HCT116 (cell line): ENCODE data around the gene ERVW-1. TPM values are rescaled to one million over a fixed set of nuclear protein-coding genes. Genes with fewer than 3 reads are reported as not detected.
"Not testable (repeated sequence)": the region's sequence is repeated elsewhere in the genome, so short reads cannot be mapped to it uniquely, and the experiment has no call there.

Source experiments
- ATAC-seq: fragments of 200-7000 bp; cut with Tn5 transposase; 2 replicates; pipeline ENCODE4 v1.9.1; 2020; ENCODE audit warnings: mild to moderate bottlenecking, moderate library complexity
- BruUV-seq: library from RNA; stranded (reverse); fragments of 400-500 nt; replicated peaks from 2 replicates; lab custom pipeline; 2021; lab: Mats Ljungman, UMichigan
- CTCF ChIA-PET: fragments of 300-600 bp; sonication (Branson Sonifier 250); formaldehyde crosslinking; loops from one replicate; lab custom pipeline; 2021; ENCODE audit warnings: antibody characterized with exemption; lab: Charles Lee
- POLR2A ChIA-PET: fragments of 300-600, 350-600 bp; sonication (Branson Sonifier 250); formaldehyde crosslinking; loops from one replicate; lab custom pipeline; 2021; ENCODE audit warnings: antibody characterized with exemption; lab: Charles Lee
- RAD21 ChIA-PET, 2 experiments: fragments of 300-600 bp; sonication (Branson Sonifier 250); formaldehyde crosslinking; loops; one replicate each; lab custom pipeline; 2023; ENCODE audit warnings: low total read pairs in 2 of 2; ENCODE audit not compliant: uncharacterized antibody in 2 of 2, unreplicated experiment in 2 of 2, low non-redundant PET in 1 of 2; lab: Charles Lee
- DNase-seq: peaks from one replicate; pipeline ENCODE4 v3.0.0-alpha.2; 2010; ENCODE audit warnings: low read depth, low spot score
- H2AFZ ChIP-seq: fragments of 200-600 bp; shearing (Covaris generic), sonication (generic); 2 replicates; pipeline ENCODE4 v1.6.1; 2017; ENCODE audit warnings: low read depth, mixed run types, mixed read lengths, antibody characterized with exemption, low read length; ENCODE audit not compliant: poor library complexity, severe bottlenecking
- H3K27ac ChIP-seq: 2 replicates; pipeline ENCODE4 v1.5.1; 2012; ENCODE audit warnings: low read depth, low read length
- H3K27me3 ChIP-seq: fragments of 200-600 bp; sonication (generic); 2 replicates; pipeline ENCODE4 v1.6.1; 2016; ENCODE audit warnings: mixed run types, low read length, mixed read lengths; ENCODE audit not compliant: insufficient read depth
- H3K36me3 ChIP-seq, 2 experiments: fragments of 200-500 bp in 1 of 2; fragments of 200-600 bp in 1 of 2; sonication (Bioruptor generic) in 1 of 2; sonication (generic) in 1 of 2; 2 replicates each; pipeline versions ENCODE4 v1.5.1 to v1.6.1; 2014 to 2016; ENCODE audit warnings: low read length in 2 of 2, inconsistent platforms in 1 of 2, mixed read lengths in 1 of 2, mixed run types in 1 of 2; ENCODE audit not compliant: insufficient read depth in 2 of 2, control insufficient read depth in 1 of 2
- H3K4me1 ChIP-seq, 2 experiments: fragments of 200-600 bp in 1 of 2; sonication (generic) in 1 of 2; 2 replicates each; pipeline versions ENCODE4 v1.5.1 to v1.6.1; 2012 to 2017; ENCODE audit warnings: low read length in 2 of 2, inconsistent platforms in 1 of 2, mild to moderate bottlenecking in 1 of 2, mixed read lengths in 1 of 2, mixed run types in 1 of 2, moderate library complexity in 1 of 2; ENCODE audit not compliant: insufficient read depth in 2 of 2, control insufficient read depth in 1 of 2
- H3K4me2 ChIP-seq: fragments of 200-600 bp; sonication (generic); 2 replicates; pipeline ENCODE4 v1.6.1; 2017; ENCODE audit warnings: mixed run types, low read length, mixed read lengths
- H3K4me3 ChIP-seq, 2 experiments: fragments of 200-600 bp in 1 of 2; sonication (generic) in 1 of 2; replicated peaks in 1 of 2; 2 replicates each; pipeline ENCODE4 v1.5.1; 2011 to 2016; ENCODE audit warnings: low read length in 2 of 2, control low read depth in 1 of 2, low read depth in 1 of 2, mild to moderate bottlenecking in 1 of 2, mixed read lengths in 1 of 2, mixed run types in 1 of 2
- H3K79me2 ChIP-seq: fragments of 200-600 bp; sonication (generic); 2 replicates; pipeline ENCODE4 v1.6.1; 2017; ENCODE audit warnings: mild to moderate bottlenecking, mixed run types, low read length, moderate library complexity, mixed read lengths; ENCODE audit not compliant: insufficient read depth
- H3K9ac ChIP-seq: fragments of 200-600 bp; sonication (generic); 2 replicates; pipeline ENCODE4 v1.6.1; 2016; ENCODE audit warnings: low read length, mixed read lengths
- H3K9me2 ChIP-seq: fragments of 200-600 bp; sonication (generic), shearing (Covaris generic); 2 replicates; pipeline ENCODE4 v1.6.1; 2017; ENCODE audit warnings: mixed run types, mild to moderate bottlenecking, moderate library complexity; ENCODE audit not compliant: insufficient read depth
- H3K9me3 ChIP-seq, 2 experiments: fragments of 200-500 bp in 1 of 2; fragments of 200-600 bp in 1 of 2; sonication (Bioruptor generic) in 1 of 2; sonication (generic) in 1 of 2; 2 replicates each; pipeline ENCODE4 v1.6.1; 2014 to 2017; ENCODE audit warnings: low read length in 2 of 2, mixed read lengths in 2 of 2, inconsistent platforms in 1 of 2, low read depth in 1 of 2, mild to moderate bottlenecking in 1 of 2, mixed run types in 1 of 2, moderate library complexity in 1 of 2; ENCODE audit not compliant: control insufficient read depth in 1 of 2, insufficient read depth in 1 of 2
- H4K20me1 ChIP-seq: fragments of 200-600 bp; sonication (generic), shearing (Covaris generic); 2 replicates; pipeline ENCODE4 v1.6.1; 2017; ENCODE audit warnings: mixed run types, mild to moderate bottlenecking, moderate library complexity; ENCODE audit not compliant: insufficient read depth
- RAD21 ChIP-seq: IDR thresholded peaks from 2 replicates; pipeline ENCODE4 v1.6.1; 2012; ENCODE audit warnings: low read depth, mild to moderate bottlenecking
- SRF ChIP-seq: IDR thresholded peaks from 2 replicates; pipeline ENCODE4 v1.6.1; 2012; ENCODE audit warnings: low read depth
- intact Hi-C: fragments of 100-400 bp; cut with micrococcal nuclease; formaldehyde crosslinking; loops from 2 replicates; pipeline ENCODE4 v1.10.0; 2022
- total RNA-seq: library from RNA; stranded (reverse); gene quantifications from one replicate; pipeline ENCODE4 v1.2.1, GENCODE V29; 2021; ENCODE audit not compliant: unreplicated experiment
- TF ChIP-seq, protein P1 (sequence below): IDR thresholded peaks from 2 replicates; pipeline ENCODE4 v1.6.1; 2012
- TF ChIP-seq, protein P2 (sequence below), 3 experiments: fragments of 200-600 bp in 1 of 3; sonication (generic) in 1 of 3; IDR thresholded peaks in 2 of 3; conservative IDR thresholded peaks in 1 of 3; 2 replicates each; pipeline ENCODE4 v1.5.1; 2012 to 2017; ENCODE audit warnings: low read depth in 2 of 3, low read length in 2 of 3, antibody characterized with exemption in 1 of 3, borderline replicate concordance in 1 of 3, control low read depth in 1 of 3, mild to moderate bottlenecking in 1 of 3, mixed read lengths in 1 of 3, mixed run types in 1 of 3, moderate library complexity in 1 of 3; ENCODE audit not compliant: insufficient read depth in 1 of 3

Gene ERVW-1
- total RNA-seq, 1 experiment from 2014 or later: not detected

DNA sequence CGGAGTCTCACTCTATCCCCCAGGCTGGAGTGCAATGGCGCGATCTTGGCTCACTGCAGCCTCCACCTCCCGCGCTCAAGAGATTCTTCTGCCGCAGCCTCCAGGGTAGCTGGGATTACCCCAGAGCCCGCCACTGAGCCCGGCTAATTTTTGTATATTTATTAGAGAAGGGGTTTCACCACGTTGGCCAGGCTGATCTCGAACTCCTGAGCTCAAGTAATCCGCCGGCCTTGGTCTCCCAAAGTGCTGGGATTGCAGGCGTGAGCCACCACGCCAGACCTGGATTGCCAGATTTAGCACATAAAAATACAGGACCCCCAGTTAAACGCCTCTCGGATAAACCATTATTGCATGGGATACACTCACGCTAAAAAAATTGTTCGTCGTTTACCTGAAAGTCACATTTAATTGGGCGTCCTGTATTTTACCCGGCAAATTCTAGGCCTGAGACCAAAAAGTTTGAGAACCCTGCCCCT, 30.8 kb downstream of the ERVW-1 start:
- POLR2A ChIA-PET: interaction anchor here (0.5 to 1.3 kb wide), 3 partner anchors 9 to 566 kb away, joined by 3 to 6 read pairs (median 3); no protein-coding TSS in a partner anchor
- H3K36me3 ChIP-seq: peaks cover 13 to 24% of the 10 kb centered on the region in 2 experiments
- peaks cover 4 to 10% of the 10 kb centered on the region in 2 experiments; a peak in 3 of 4 replicates for H3K4me1 ChIP-seq

GRCh38 chr7:92442720-92443119, 35.0 kb downstream of the ERVW-1 start:
- H3K9me3 ChIP-seq, H2AFZ ChIP-seq, BruUV-seq, H3K4me3 ChIP-seq, H4K20me1 ChIP-seq, CTCF ChIA-PET, H3K27ac ChIP-seq, DNase-seq, H3K27me3 ChIP-seq, POLR2A ChIA-PET, RAD21 ChIA-PET, ATAC-seq, H3K79me2 ChIP-seq, H3K4me2 ChIP-seq, H3K9ac ChIP-seq, H3K36me3 ChIP-seq, H3K4me1 ChIP-seq, H3K9me2 ChIP-seq: not testable (repeated sequence)
- intact Hi-C loops: loop anchor here (10.0 kb wide), 1 partner anchor 1358 kb away; no protein-coding TSS in a partner anchor

More for the DNA sequence above, 30.8 kb downstream of the ERVW-1 start:
- H3K4me2 ChIP-seq: peak overlapping the region; percentile 89
- H2AFZ ChIP-seq: peak overlapping the region; percentile 83
- RAD21 ChIA-PET: interaction anchor here (0.9 to 1.3 kb wide), 2 partner anchors 566 to 580 kb away, joined by 3 to 4 read pairs; no protein-coding TSS in a partner anchor
- H3K79me2 ChIP-seq: peaks cover 29% of the 10 kb centered on the region
- CTCF ChIA-PET: interaction anchor here (0.6 to 3.2 kb wide), 22 partner anchors 9 to 1992 kb away, joined by 3 to 24 read pairs (median 4); partner anchors contain the start of genes ANKIB1, KRIT1, MTERF1 and RBM48
- H3K27me3 ChIP-seq: no peaks in the 10 kb centered on the region
- peak overlapping the region; percentile 94 for H3K9ac ChIP-seq
- H3K9me2 ChIP-seq: no peaks in the 10 kb centered on the region
- no peaks in the 10 kb centered on the region for H3K9me3 ChIP-seq
- BruUV-seq: no TSS peak
- peak overlapping the region; percentile 72 to 87 for H3K4me3 ChIP-seq
- DNase-seq (no peak), ATAC-seq (peak; percentile 16)
- intact Hi-C loops: loop anchor here (1.0 to 10.0 kb wide), 7 partner anchors 23 to 1362 kb away; partner anchors contain the start of genes ANKIB1, KRIT1, LRRD1 and MTERF1
- TF ChIP-seq RAD21 (peak; percentile 98), SRF (no peak)
- TF ChIP-seq, protein P1, sequence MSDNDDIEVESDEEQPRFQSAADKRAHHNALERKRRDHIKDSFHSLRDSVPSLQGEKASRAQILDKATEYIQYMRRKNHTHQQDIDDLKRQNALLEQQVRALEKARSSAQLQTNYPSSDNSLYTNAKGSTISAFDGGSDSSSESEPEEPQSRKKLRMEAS: no peak
- TF ChIP-seq, protein P2, sequence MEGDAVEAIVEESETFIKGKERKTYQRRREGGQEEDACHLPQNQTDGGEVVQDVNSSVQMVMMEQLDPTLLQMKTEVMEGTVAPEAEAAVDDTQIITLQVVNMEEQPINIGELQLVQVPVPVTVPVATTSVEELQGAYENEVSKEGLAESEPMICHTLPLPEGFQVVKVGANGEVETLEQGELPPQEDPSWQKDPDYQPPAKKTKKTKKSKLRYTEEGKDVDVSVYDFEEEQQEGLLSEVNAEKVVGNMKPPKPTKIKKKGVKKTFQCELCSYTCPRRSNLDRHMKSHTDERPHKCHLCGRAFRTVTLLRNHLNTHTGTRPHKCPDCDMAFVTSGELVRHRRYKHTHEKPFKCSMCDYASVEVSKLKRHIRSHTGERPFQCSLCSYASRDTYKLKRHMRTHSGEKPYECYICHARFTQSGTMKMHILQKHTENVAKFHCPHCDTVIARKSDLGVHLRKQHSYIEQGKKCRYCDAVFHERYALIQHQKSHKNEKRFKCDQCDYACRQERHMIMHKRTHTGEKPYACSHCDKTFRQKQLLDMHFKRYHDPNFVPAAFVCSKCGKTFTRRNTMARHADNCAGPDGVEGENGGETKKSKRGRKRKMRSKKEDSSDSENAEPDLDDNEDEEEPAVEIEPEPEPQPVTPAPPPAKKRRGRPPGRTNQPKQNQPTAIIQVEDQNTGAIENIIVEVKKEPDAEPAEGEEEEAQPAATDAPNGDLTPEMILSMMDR (IDR thresholded peaks at IDR 0.05 in 2 of 3, conservative IDR thresholded peaks at IDR 0.05 in 1 of 3; ENCODE audit: borderline replicate concordance in 1 of 3, insufficient read depth in 1 of 3, low read depth in 2 of 3, low read length in 2 of 3): peak in 2 of 3 experiments; percentile 90 to 97; a peak in 5 of 6 replicates
- H4K20me1 ChIP-seq: no peaks in the 10 kb centered on the region
- no peak overlapping the region for H3K27ac ChIP-seq
